ENCODE measurements around the gene CAMTA2. TPM values are rescaled to one million over a fixed set of nuclear protein-coding genes. Genes with fewer than 3 reads are reported as not detected.

Gene CAMTA2
- total RNA-seq: 10.3 and 20.3 TPM in 2 replicates

GRCh38 chr17:4986951-4987766 is at the start of gene CAMTA2:
Gene CAMTA2 (minus strand): TSS chr17:4987675. CDS start chr17:4986222, 1,453 bp downstream.

GRCh38 chr17:5035315-5035714 is 47.8 kb upstream of the CAMTA2 start, which contains the start of gene SLC52A1:
Gene SLC52A1 (minus strand): TSS chr17:5035426. CDS start chr17:5034606, 820 bp downstream.

GRCh38 chr17:4997302-4998026 is 10.0 kb upstream of the CAMTA2 start, which contains the start of the genes INCA1 and KIF1C:
Gene INCA1 (minus strand): TSS chr17:4997522. CDS start chr17:4994437, 3,085 bp downstream.
Gene KIF1C (plus strand): TSS chr17:4997950. CDS start chr17:5000247, 2,297 bp downstream.

GRCh38 chr17:4967539-4968485 is 19.7 kb downstream of the CAMTA2 start, which contains the start of gene SPAG7:
Gene SPAG7 (minus strand): TSS chr17:4967817. CDS start chr17:4967804, 13 bp downstream.

GRCh38 chr17:4950746-4951204 is 36.7 kb downstream of the CAMTA2 start, which contains the start of gene ENO3:
Gene ENO3 (plus strand): TSS chr17:4951119. CDS start chr17:4951830, 711 bp downstream.

GRCh38 chr17:4948166-4948930 is 39.1 kb downstream of the CAMTA2 start, which contains the start of gene PFN1:
Gene PFN1 (minus strand): TSS chr17:4948530. CDS start chr17:4948394, 136 bp downstream.

GRCh38 chr17:4939796-4940554 is 47.5 kb downstream of the CAMTA2 start, which contains the start of the genes RNF167 and SLC25A11:
Gene RNF167 (plus strand): TSS chr17:4940268. CDS start chr17:4940910, 642 bp downstream.
Gene SLC25A11 (minus strand): TSS chr17:4940046. CDS start chr17:4939910, 136 bp downstream.

GRCh38 chr17:4931963-4932362 is 55.5 kb downstream of the CAMTA2 start, which contains the start of gene GP1BA:
Gene GP1BA (plus strand): TSS chr17:4932277. CDS start chr17:4932605, 328 bp downstream.

Small RNA genes lying within 50 kb of the gene (small RNA-seq; reads per million reads assigned to genes)
- gene MIR6864: not detected
- 0.22 reads per million for gene MIR6865

Other genes starting within 250 kb of the CAMTA2 start
- 0.20 TPM in 1 of 2 replicates, not detected in the other for gene ZMYND15, start 247.8 kb downstream of the CAMTA2 start, total RNA-seq
- gene CXCL16, start 247.7 kb downstream of the CAMTA2 start, total RNA-seq: 1.6 and 2.6 TPM in 2 replicates
- gene TM4SF5, start 215.8 kb downstream of the CAMTA2 start, total RNA-seq: not detected in 2 replicates
- 0.59 TPM in 1 of 2 replicates, not detected in the other for gene VMO1, start 201.3 kb downstream of the CAMTA2 start, total RNA-seq
- 0.37 TPM in 1 of 2 replicates, not detected in the other for gene GLTPD2, start 198.7 kb downstream of the CAMTA2 start, total RNA-seq
- gene PSMB6, start 191.5 kb downstream of the CAMTA2 start, total RNA-seq: 111 and 116 TPM in 2 replicates
- gene PLD2, start 180.5 kb downstream of the CAMTA2 start, total RNA-seq: 17.6 and 18.2 TPM in 2 replicates
- 32.0 and 37.3 TPM in 2 replicates for gene MINK1, start 154.3 kb downstream of the CAMTA2 start, total RNA-seq
- gene C17orf107, start 88.1 kb downstream of the CAMTA2 start, total RNA-seq: 0.37 and 0.59 TPM in 2 replicates
- gene CHRNE, start 84.6 kb downstream of the CAMTA2 start, total RNA-seq: 0.37 TPM in 1 of 2 replicates, not detected in the other
- not detected in 2 replicates for gene GP1BA, start 55.4 kb downstream of the CAMTA2 start, total RNA-seq
- gene SLC25A11, start 47.6 kb downstream of the CAMTA2 start, total RNA-seq: 50.0 and 50.2 TPM in 2 replicates
- 29.4 and 29.9 TPM in 2 replicates for gene RNF167, start 47.4 kb downstream of the CAMTA2 start, total RNA-seq
- 412 and 494 TPM in 2 replicates for gene PFN1, start 39.1 kb downstream of the CAMTA2 start, total RNA-seq
- gene ENO3, start 36.6 kb downstream of the CAMTA2 start, total RNA-seq: 1.1 and 1.6 TPM in 2 replicates
- gene SPAG7, start 19.9 kb downstream of the CAMTA2 start, total RNA-seq: 30.1 and 37.5 TPM in 2 replicates
- 0.37 TPM in 1 of 2 replicates, not detected in the other for gene INCA1, start 9.8 kb upstream of the CAMTA2 start, total RNA-seq
- gene KIF1C, start 10.3 kb upstream of the CAMTA2 start, total RNA-seq: 38.6 and 50.8 TPM in 2 replicates
- under 0.01 TPM in 1 of 2 replicates, not detected in the other for gene SLC52A1, start 47.8 kb upstream of the CAMTA2 start, total RNA-seq
- 1.5 and 2.0 TPM in 2 replicates for gene ZFP3, start 90.8 kb upstream of the CAMTA2 start, total RNA-seq
- 7.2 and 7.3 TPM in 2 replicates for gene ZNF232, start 124.2 kb upstream of the CAMTA2 start, total RNA-seq
- gene USP6, start 128.4 kb upstream of the CAMTA2 start, total RNA-seq: not detected in 2 replicates
- gene ZNF594, start 204.2 kb upstream of the CAMTA2 start, total RNA-seq: 5.1 and 6.6 TPM in 2 replicates
- not detected in 2 replicates for gene SCIMP, start 247.2 kb upstream of the CAMTA2 start, total RNA-seq

Data from subcutaneous preadipocyte (primary cell).